Stromal cell of bone marrow (primary cell): ENCODE results near the gene GPA33.

Source experiments
- DNase-seq: peaks from one replicate; pipeline ENCODE4 v3.0.0-alpha.2; 2012; ENCODE audit warnings: low read depth

The GPA33 gene

DNA sequence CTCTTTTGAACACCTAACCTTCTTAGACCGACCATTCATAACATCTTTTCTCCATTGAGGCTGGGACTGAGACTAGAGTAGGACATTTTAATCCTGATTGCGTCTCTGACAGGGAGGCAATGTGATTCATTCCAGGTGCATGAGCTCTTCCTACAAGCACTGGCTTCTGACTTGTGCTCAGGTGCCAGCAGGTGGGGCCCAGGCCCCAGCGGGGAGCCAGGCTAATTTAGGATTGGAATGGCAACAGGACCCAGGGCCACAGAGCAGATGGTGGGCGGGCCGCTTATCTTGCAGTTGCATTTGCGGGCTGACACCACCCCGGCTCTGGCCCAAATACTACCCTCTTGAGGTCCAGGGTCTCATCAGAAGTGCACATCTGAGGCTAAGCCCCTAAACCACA is 4.1 kb downstream of the GPA33 start:
- no peak for DNase-seq

- DNase-seq = no peak
Measured at GRCh38 chr1:167084757-167085156, 5.4 kb downstream of the GPA33 start.

DNA sequence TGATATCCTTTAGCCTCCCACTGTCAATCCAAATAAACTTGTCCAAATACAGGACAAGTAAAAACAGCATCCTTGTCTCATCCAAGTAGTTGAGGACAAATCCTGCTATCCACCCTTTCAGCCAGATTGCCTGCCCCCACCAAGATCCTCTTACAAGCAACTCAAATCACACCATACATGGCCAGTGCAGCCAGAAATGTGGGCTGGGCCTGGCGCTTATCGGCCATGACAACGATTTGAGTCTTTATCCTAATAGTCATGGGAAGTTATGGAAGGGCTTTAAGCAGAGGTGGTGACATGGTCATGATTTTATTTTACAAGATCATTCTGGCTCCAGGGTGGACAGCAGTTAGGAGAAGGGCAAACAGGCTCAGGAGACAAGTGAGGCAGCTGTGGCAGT is 6.3 kb downstream of the GPA33 start:
- DNase-seq = no peak

- DNase-seq = no peak
Measured at GRCh38 chr1:167083066-167083665, 7.0 kb downstream of the GPA33 start.

- DNase-seq = no peak
Measured at GRCh38 chr1:167082511-167083027, 7.6 kb downstream of the GPA33 start.

DNA sequence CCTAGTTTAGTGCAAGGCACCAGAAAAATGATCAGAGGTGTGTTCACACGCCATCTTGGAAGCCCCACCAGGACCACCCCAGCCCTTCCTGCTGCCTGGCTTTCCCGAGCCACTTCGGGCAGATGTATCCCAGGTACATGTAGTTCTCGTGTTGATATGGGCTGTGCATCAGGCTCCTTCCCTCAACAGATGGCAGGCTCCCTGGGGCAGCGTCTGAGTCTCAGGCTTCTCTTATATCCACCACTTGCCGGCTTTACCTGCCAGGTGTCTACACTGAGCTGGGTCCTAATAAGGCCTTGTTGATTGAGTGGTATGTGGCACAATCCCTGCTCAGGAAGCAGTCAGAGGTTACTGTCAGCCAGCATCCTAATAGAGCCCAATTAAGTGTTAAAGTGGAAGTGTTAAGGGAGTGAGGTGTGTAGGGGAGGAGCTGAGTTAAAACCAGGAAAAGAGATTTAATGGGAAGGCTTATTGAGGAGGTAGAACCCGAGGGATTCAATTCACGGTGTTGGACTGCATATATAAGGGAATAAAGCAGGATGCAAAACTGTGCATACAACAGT is 8.5 kb downstream of the GPA33 start:
- no peak for DNase-seq

GRCh38 chr1:167077868-167078210 is 12.3 kb downstream of the GPA33 start:
- DNase-seq = no peak

DNA sequence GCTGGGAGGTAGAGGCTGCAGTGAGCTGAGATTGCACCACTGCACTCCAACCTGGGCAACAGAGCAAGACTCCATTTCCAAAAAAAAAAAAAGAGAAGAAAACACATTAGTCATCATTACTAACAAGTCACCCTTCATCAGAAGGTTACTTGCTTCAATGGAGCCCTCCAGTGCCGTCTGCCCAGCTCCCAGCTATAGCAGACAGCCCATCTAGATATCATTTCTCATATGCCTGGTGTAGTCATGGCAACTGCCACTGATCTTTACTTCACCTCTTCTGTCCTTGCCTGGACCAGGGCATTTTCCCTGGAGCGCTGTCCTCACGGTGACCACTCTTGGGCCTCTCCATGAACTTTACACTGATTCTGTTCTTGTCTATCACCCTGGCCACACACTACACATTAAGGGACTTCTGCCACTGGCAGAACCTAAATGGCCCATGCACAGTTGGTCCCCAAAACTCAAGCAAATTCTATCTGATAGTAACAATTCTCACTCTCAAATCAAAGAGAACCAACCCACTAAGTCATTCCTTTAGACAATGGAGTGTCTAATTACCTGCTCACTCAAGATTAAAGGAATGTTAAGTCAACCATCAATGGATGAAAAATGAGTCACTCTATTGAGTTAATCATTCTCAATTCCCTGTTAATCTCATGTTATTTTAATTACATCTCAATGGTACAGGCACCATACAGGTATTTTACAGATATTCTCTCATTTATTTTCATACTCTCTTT is 12.9 kb downstream of the GPA33 start:
- DNase-seq = no peak

DNA sequence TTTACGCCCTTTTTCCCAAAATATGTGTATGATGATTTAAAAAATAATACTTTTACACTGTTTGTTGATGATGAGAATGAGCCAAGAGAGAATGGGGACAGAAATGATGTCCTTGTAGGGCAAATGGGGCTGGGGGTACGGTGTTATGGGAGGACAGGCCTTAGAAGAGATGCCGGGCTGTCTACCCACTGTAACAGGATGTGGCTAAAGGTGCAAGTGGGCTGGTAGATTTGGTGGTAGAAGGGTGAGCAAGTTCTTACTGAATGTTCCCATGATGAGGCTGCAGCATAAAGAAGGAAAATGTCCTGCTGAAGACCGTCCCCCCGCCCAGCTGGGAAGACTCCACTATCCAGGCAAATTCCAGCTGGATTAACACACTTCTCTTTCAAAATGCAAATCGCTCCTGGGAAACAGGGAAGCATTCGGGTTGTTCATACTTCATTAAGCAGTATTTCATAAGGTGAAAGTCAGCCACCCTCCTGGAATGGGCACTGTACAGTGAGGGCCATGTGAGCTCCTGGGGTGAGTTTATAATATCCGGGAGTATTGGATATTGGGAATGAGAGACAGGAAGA is 14.0 kb downstream of the GPA33 start:
- DNase-seq = no peak

- DNase-seq = no peak
Measured at GRCh38 chr1:167071286-167071685, 18.9 kb downstream of the GPA33 start.

GRCh38 chr1:167068761-167069160 is 21.4 kb downstream of the GPA33 start:
- DNase-seq = no peak

- DNase-seq = no peak
Measured at GRCh38 chr1:167067904-167068303, 22.3 kb downstream of the GPA33 start.

- DNase-seq = peak; percentile 24
Measured at GRCh38 chr1:167066333-167067122, 23.6 kb downstream of the GPA33 start.

DNA sequence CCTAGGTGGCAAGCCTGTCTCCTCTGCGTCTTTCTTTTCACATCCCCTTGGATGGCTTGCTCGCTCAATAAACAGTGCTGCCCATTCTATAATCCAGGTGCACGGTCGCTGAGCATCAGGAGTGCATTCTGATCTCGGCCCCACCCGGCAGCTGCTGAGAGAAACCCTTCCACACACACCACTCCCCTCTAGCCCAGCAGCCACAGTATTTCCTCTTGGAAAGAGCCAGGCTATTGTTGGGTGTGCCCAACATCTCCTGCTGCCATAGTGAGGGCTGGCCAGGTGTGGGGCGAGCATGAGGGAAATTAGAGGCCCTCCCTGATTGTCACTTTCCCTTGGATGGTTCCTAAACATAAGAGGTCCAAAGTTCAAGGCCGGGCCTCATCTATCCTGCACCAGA is 24.7 kb downstream of the GPA33 start:
- no peak for DNase-seq

GRCh38 chr1:167064621-167065020 is 25.6 kb downstream of the GPA33 start:
- no peak for DNase-seq

GRCh38 chr1:167061073-167061464 is 29.1 kb downstream of the GPA33 start:
- no peak for DNase-seq

GRCh38 chr1:167060141-167061072 is 29.8 kb downstream of the GPA33 start:
- DNase-seq = no peak

- DNase-seq = no peak
Measured at GRCh38 chr1:167059809-167060107, 30.4 kb downstream of the GPA33 start.

DNA sequence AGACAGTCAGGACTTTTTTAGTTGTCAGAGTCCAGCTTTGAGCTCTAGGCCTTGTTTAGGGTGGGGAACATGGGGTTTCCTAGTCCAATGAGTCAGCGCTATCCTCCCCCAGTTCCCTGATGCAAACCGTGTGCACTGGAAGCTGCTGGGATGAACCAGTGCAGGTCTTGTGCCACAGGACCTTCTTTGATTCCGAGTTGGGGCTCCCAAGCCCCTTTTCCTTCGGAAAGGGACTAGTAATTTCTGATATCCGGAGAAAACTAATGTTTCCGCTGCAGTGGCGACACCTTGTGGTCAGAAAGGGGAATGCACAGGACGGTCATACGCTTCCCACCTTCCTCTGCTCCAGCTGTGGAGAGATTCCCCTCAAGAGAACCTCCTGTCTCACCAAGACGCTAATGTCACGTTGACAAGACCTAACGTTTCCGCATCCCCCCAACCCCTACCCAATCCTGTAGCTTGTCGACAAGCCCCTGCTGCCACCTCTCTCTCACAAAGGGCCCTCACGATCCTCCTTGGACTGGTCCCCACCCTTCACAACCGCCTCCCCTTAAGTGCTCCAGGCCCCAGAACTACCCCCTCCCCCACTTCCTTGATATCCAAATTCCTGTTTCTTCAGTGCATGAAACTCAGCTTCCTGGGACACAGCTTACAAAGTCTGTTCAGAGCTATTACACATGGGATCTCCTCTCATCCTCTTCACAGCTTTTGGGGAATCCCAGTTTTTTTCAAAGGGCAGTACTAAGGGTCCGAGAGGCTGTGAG is 30.9 kb downstream of the GPA33 start:
- DNase-seq = peak; percentile 25

- no peak for DNase-seq
Measured at GRCh38 chr1:167057241-167057688, 32.9 kb downstream of the GPA33 start.
